Endothelial cell of umbilical vein (primary cell): ENCODE data around the gene ZDHHC14. TPM values are rescaled to one million over a fixed set of nuclear protein-coding genes. Genes with fewer than 3 reads are reported as not detected.

ENCODE experiments used
- BruUV-seq: library from RNA; stranded (reverse); fragments of 400-500 nt; replicated peaks from 2 replicates; lab custom pipeline; 2021; lab: Mats Ljungman, UMichigan
- CTCF ChIA-PET: fragments of 300-600, 350-600 bp; sonication (Branson Sonifier 250); formaldehyde crosslinking; loops from one replicate; lab custom pipeline; 2021; ENCODE audit warnings: antibody characterized with exemption, inconsistent platforms; lab: Charles Lee
- POLR2A ChIA-PET: fragments of 300-600, 350-600 bp; sonication (Branson Sonifier 250); formaldehyde crosslinking; loops from one replicate; lab custom pipeline; 2021; ENCODE audit warnings: antibody characterized with exemption, inconsistent platforms; lab: Charles Lee
- DNase-seq: peaks from one replicate; pipeline ENCODE4 v3.0.0-alpha.2; 2011; ENCODE audit warnings: low read depth, low spot score
- FAIRE-seq: peaks from 2 replicates; lab custom pipeline; 2011; peaks lifted over from hg19 to GRCh38; lab: Jason Lieb, UNC
- H2AFZ ChIP-seq: 2 replicates; pipeline ENCODE4 v1.6.0; 2012; ENCODE audit warnings: low read depth, low read length, control low read depth, inconsistent platforms
- H3K27ac ChIP-seq: 2 replicates; pipeline ENCODE4 v1.5.1; 2011; ENCODE audit warnings: low read depth, mild to moderate bottlenecking, control low read depth, low read length, moderate library complexity; ENCODE audit not compliant: insufficient read depth
- H3K27me3 ChIP-seq, 2 experiments: 2 replicates each; pipeline versions ENCODE4 v1.6.0 to v1.6.1; 2011; ENCODE audit warnings: low read length in 2 of 2, mixed read lengths in 1 of 2; ENCODE audit not compliant: control insufficient read depth in 2 of 2, insufficient read depth in 2 of 2
- H3K36me3 ChIP-seq, 2 experiments: 2 replicates in 1 of 2; 3 replicates in 1 of 2; pipeline ENCODE4 v1.5.1; 2011; ENCODE audit warnings: low read length in 2 of 2, mild to moderate bottlenecking in 1 of 2, moderate library complexity in 1 of 2; ENCODE audit not compliant: control insufficient read depth in 2 of 2, insufficient read depth in 2 of 2; ENCODE audit errors: extremely low read depth in 1 of 2
- H3K4me1 ChIP-seq: 3 replicates; pipeline ENCODE4 v1.5.1; 2011; ENCODE audit warnings: mild to moderate bottlenecking, low read length; ENCODE audit not compliant: control insufficient read depth, insufficient read depth; ENCODE audit errors: extremely low read depth
- H3K4me2 ChIP-seq: 2 replicates; pipeline ENCODE4 v1.6.1; 2011; ENCODE audit warnings: low read length, control low read depth, mixed read lengths; ENCODE audit not compliant: insufficient read depth
- H3K4me3 ChIP-seq, 3 experiments: fragments of 200-600 bp in 1 of 3; sonication (generic), shearing (Covaris generic) in 1 of 3; replicated peaks in 1 of 3; 2 replicates each; pipeline ENCODE4 v1.5.1; 2011 to 2016; ENCODE audit warnings: control low read depth in 3 of 3, low read length in 3 of 3, mild to moderate bottlenecking in 2 of 3, inconsistent platforms in 1 of 3, low read depth in 1 of 3, moderate library complexity in 1 of 3; ENCODE audit not compliant: insufficient read depth in 1 of 3
- H3K79me2 ChIP-seq: 2 replicates; pipeline ENCODE4 v1.6.0; 2012; ENCODE audit warnings: low read length, inconsistent platforms; ENCODE audit not compliant: control insufficient read depth, insufficient read depth
- H3K9ac ChIP-seq: replicated peaks from 2 replicates; pipeline ENCODE3; 2011; ENCODE audit warnings: low read length, control low read depth; ENCODE audit not compliant: insufficient read depth; ENCODE audit errors: extremely low read depth
- H3K9me1 ChIP-seq: replicated peaks from 3 replicates; pipeline ENCODE4 v1.6.0; 2011; ENCODE audit warnings: mild to moderate bottlenecking, low read length; ENCODE audit not compliant: control insufficient read depth, insufficient read depth; ENCODE audit errors: extremely low read depth
- H3K9me3 ChIP-seq: replicated peaks from 2 replicates; pipeline ENCODE4 v1.5.1; 2012; ENCODE audit warnings: low read length, inconsistent platforms; ENCODE audit not compliant: control insufficient read depth, insufficient read depth
- H4K20me1 ChIP-seq: replicated peaks from 2 replicates; pipeline ENCODE3; 2011; ENCODE audit warnings: mild to moderate bottlenecking, low read length; ENCODE audit not compliant: control insufficient read depth, insufficient read depth; ENCODE audit errors: extremely low read depth
- CTCF ChIP-seq, 2 donors: IDR thresholded peaks; 1 replicate in 1 of 2; 2 replicates in 1 of 2; pipeline ENCODE4 v1.5.1; 2011; ENCODE audit warnings: low read length in 2 of 2, mild to moderate bottlenecking in 2 of 2, moderate library complexity in 2 of 2, control low read depth in 1 of 2, inconsistent platforms in 1 of 2, low read depth in 1 of 2; ENCODE audit not compliant: insufficient read depth in 1 of 2; ENCODE audit errors: extremely low read depth in 1 of 2
- EZH2 ChIP-seq: IDR thresholded peaks from 2 replicates; pipeline ENCODE4 v1.6.1; 2012; ENCODE audit warnings: borderline replicate concordance, low read depth, mild to moderate bottlenecking, moderate library complexity, low read length, inconsistent platforms; ENCODE audit not compliant: severe bottlenecking
- FOS ChIP-seq: IDR thresholded peaks from 2 replicates; pipeline ENCODE4 v1.6.1; 2011; ENCODE audit warnings: mild to moderate bottlenecking, low read length, moderate library complexity, borderline replicate concordance; ENCODE audit not compliant: insufficient read depth
- GATA2 ChIP-seq: IDR thresholded peaks from 2 replicates; pipeline ENCODE4 v1.7.0; 2011; ENCODE audit warnings: low read depth, mild to moderate bottlenecking, moderate library complexity, mixed read lengths, low read length; ENCODE audit not compliant: insufficient read length, insufficient read depth
- JUN ChIP-seq: IDR thresholded peaks from 2 replicates; pipeline ENCODE4 v1.6.1; 2011; ENCODE audit warnings: borderline replicate concordance, low read depth; ENCODE audit not compliant: insufficient read length, insufficient read depth
- MAX ChIP-seq: IDR thresholded peaks from 2 replicates; pipeline ENCODE4 v1.6.1; 2011; ENCODE audit not compliant: insufficient read depth, insufficient read length
- MYC ChIP-seq: IDR thresholded peaks from one replicate; pipeline ENCODE4 v1.6.1; 2011; ENCODE audit warnings: mild to moderate bottlenecking, low read depth, low read length
- POLR2A ChIP-seq: IDR thresholded peaks from 2 replicates; pipeline ENCODE4 v1.6.1; 2012; ENCODE audit warnings: low read depth, mild to moderate bottlenecking, control low read depth, low read length
- POLR2AphosphoS5 ChIP-seq: IDR thresholded peaks from 2 replicates; pipeline ENCODE4 v1.6.1; 2012; ENCODE audit warnings: low read depth, mild to moderate bottlenecking, control low read depth, low read length, moderate library complexity; ENCODE audit not compliant: insufficient read depth
- dilution Hi-C: fragments of 300-500 bp; cut with MboI; formaldehyde crosslinking; loops from one replicate; pipeline ENCODE4 v1.15.0; 2019; ENCODE audit warnings: low sequenced_read_pairs; ENCODE audit not compliant: extremely low pct_ligation_motif_present
- intact Hi-C: fragments of 100-400 bp; cut with micrococcal nuclease; formaldehyde crosslinking; loops from one replicate; pipeline ENCODE4 v1.10.0; 2022
- polyA plus RNA-seq, 4 experiments: library from polyadenylated mRNA; depleted of rRNA in 3 of 4; stranded (reverse) in 3 of 4; unstranded in 1 of 4; fragments of >200 nt; gene quantifications; 2 replicates each; pipeline versions ENCODE4 v1.2.1 to v1.2.3, GENCODE V29; 2011 to 2012; ENCODE audit warnings: missing spikeins in 1 of 4
- total RNA-seq: library from RNA; stranded (reverse); gene quantifications from 2 replicates; pipeline ENCODE4 v1.2.3, GENCODE V29; 2021

The ZDHHC14 gene
- total and polyA plus RNA-seq, 2 donors (not counting 3 experiments of a cell fraction or from before 2014, with no cell fraction given): 23.0 to 25.6 TPM

GRCh38 chr6:157406661-157407060 lies 25.7 kb downstream of the ZDHHC14 start:
- dilution Hi-C loops: no loop called here
- Histone ChIP-seq H3K9ac (no peak overlapping the region), H3K4me1 (no peaks in the 10 kb centered on the region), H3K27me3 (no peaks in the 10 kb centered on the region), H3K9me3 (no peaks in the 10 kb centered on the region), H4K20me1 (no peaks in the 10 kb centered on the region), H3K36me3 (no peaks in the 10 kb centered on the region), H3K4me3 (no peak overlapping the region), H3K4me2 (no peak overlapping the region), H3K9me1 (no peaks in the 10 kb centered on the region), H3K27ac (no peak overlapping the region), H2AFZ (no peak overlapping the region), H3K79me2 (no peaks in the 10 kb centered on the region)
- BruUV-seq: no TSS peak
- ChIA-PET POLR2A (no interaction called here), CTCF (no interaction called here)
- FAIRE-seq (no peak), DNase-seq (no peak)
- TF ChIP-seq MYC: no peak
- TF ChIP-seq JUN: no peak
- no peak for TF ChIP-seq POLR2AphosphoS5
- TF ChIP-seq MAX: no peak
- TF ChIP-seq EZH2: no peak
- no peak for TF ChIP-seq GATA2
- TF ChIP-seq FOS: no peak
- no peak for TF ChIP-seq POLR2A
- TF ChIP-seq CTCF (IDR thresholded peaks at IDR 0.05; ENCODE audit: extremely low read depth in 1 of 2, insufficient read depth in 1 of 2, low read depth in 1 of 2, low read length in 2 of 2): no peak
- intact Hi-C loops: no loop called here
